Type B pancreatic cell (in vitro differentiated cells): ENCODE measurements around the gene PPP6R3. TPM values are rescaled to one million over a fixed set of nuclear protein-coding genes. Genes with fewer than 3 reads are reported as not detected.

ENCODE experiments used
- DNase-seq: peaks from one replicate; pipeline ENCODE4 v3.0.0; 2021; ENCODE audit warnings: mixed read lengths; ENCODE audit not compliant: unreplicated experiment; ENCODE audit errors: extremely low spot score
- H3K27ac Mint-ChIP-seq: 2 replicates; pipeline ENCODE4 v1.8.0; 2021; ENCODE audit warnings: mild to moderate bottlenecking, mixed read lengths
- H3K27me3 Mint-ChIP-seq: 2 replicates; pipeline ENCODE4 v1.8.0; 2021; ENCODE audit warnings: mixed read lengths
- H3K36me3 Mint-ChIP-seq: 2 replicates; pipeline ENCODE4 v1.8.0; 2021; ENCODE audit warnings: mixed read lengths
- H3K4me1 Mint-ChIP-seq: one replicate; pipeline ENCODE4 v1.8.0; 2021; ENCODE audit warnings: mixed read lengths; ENCODE audit not compliant: unreplicated experiment
- H3K4me3 Mint-ChIP-seq: 2 replicates; pipeline ENCODE4 v1.8.0; 2021; ENCODE audit warnings: mild to moderate bottlenecking, mixed read lengths
- H3K9me3 Mint-ChIP-seq: 2 replicates; pipeline ENCODE4 v1.8.0; 2021; ENCODE audit warnings: mixed read lengths
- total RNA-seq: library from RNA; stranded (reverse); gene quantifications from 2 replicates; pipeline ENCODE4 v1.2.1, GENCODE V29; 2021; ENCODE audit warnings: low replicate concordance
- TF ChIP-seq, protein P1 (sequence below): fragments of 200-600 bp; sonication (generic); conservative IDR thresholded peaks from 2 replicates; pipeline ENCODE4 v1.5.0; 2021; ENCODE audit warnings: antibody characterized with exemption, mild to moderate bottlenecking

PPP6R3 gene
- total RNA-seq, 1 donor from 2014 or later = 104 TPM

DNA sequence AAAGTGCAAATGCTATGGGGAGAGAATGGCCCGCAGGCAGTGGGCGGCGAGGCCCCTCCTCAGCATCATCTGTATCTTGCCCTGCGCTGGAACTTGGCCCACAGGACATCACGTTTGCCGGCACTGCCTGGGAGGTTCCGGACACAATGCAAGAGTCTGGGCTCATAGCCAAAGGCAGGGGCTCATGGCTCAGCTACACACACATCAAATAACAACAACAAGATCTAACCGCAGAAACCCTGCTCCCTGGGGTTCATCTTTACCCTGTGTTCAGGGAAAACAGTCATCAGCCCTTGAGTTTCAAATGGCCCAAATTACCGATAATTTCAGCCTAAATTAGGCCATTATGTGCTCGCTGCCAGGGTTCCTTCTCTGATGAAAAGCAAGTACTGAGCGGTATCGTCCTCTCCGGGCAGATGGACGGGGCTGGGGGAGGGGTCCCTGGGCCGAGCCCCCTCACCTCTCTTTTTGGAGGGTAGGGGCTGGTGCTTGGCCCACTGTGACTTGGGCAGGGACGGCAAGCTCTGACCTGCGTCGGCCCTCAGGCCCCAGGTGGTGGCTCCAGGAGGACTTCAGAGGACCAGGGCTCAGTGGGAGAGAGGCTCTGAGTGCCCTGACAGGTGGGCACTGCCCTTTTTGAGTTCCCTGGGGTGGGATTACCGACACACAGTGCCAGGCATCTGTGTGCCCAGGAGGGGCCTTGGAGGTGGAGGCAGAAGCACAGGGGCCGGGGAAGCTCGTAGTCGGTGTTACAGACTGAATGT, 198.8 kb downstream of the PPP6R3 start:
- H3K36me3 Mint-ChIP-seq = no peaks in the 10 kb centered on the region
- H3K27me3 Mint-ChIP-seq = peaks cover 18% of the 10 kb centered on the region
- DNase-seq = no peak
- TF ChIP-seq, protein P1, sequence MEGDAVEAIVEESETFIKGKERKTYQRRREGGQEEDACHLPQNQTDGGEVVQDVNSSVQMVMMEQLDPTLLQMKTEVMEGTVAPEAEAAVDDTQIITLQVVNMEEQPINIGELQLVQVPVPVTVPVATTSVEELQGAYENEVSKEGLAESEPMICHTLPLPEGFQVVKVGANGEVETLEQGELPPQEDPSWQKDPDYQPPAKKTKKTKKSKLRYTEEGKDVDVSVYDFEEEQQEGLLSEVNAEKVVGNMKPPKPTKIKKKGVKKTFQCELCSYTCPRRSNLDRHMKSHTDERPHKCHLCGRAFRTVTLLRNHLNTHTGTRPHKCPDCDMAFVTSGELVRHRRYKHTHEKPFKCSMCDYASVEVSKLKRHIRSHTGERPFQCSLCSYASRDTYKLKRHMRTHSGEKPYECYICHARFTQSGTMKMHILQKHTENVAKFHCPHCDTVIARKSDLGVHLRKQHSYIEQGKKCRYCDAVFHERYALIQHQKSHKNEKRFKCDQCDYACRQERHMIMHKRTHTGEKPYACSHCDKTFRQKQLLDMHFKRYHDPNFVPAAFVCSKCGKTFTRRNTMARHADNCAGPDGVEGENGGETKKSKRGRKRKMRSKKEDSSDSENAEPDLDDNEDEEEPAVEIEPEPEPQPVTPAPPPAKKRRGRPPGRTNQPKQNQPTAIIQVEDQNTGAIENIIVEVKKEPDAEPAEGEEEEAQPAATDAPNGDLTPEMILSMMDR = no peak
- peaks cover 10% of the 10 kb centered on the region for H3K9me3 Mint-ChIP-seq
- peaks cover 21% of the 10 kb centered on the region for H3K4me1 Mint-ChIP-seq
- H3K4me3 Mint-ChIP-seq = peak overlapping the region; percentile 58
- H3K27ac Mint-ChIP-seq = peak overlapping the region; percentile 70

DNA sequence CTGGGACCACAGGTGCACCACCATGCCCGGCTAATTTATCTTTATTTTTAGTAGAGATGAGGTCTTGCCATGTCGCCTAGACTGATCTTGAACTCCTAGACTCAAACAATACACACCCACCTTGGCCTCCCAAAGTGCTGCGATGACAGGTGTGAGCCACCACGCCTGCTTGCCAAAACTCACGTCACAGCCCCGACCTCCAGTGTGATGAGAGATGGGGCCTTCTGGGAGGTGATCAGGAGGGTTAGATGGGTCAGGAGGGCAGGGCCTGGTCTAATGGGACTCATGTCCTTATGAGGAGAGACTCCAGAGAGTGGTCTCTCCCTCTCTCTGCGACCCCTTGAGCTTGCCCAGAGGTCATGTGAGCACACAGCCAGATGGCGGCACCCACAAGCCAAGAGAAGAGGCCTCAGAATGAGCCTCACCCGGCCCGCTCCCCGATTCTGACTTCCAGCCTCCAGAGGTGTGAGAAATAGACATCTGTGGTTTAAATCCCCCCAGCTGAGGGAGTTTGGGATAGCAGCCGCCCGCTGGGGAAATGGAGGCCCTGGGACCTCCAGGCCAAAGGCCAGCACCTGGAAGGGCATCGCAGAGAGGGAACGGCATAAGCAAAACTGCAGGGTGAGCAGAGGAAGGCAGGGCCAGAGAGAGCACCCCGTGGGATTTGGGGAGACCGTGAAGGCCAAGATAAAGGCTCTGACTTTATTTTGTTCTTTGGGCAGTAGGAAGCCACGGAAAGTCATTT, 199.7 kb downstream of the PPP6R3 start:
- Mint-ChIP-seq H3K27ac (no peak overlapping the region), H3K27me3 (peaks cover 17% of the 10 kb centered on the region)

DNA sequence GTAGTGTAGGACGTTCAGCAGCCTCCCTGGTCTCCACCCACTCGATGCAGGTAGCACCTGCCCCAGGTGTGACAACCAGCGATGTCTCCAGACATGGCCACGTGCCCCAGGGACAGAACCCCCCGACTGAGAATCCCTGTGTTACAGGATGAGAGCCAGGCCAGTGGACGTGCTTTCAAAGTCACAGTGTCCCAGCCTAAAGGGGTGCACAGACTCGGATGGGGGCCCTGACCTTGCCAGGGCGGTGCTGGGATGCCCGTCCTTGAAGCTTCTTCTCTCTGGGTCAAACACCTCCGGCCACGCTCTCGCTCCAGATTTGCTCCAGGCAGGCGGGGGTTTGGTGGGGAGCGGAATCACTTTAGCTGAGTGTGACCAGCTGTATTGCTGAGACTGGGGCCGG, 200.5 kb downstream of the PPP6R3 start:
- no peak overlapping the region for H3K4me3 Mint-ChIP-seq
- H3K4me1 Mint-ChIP-seq = peaks cover 21% of the 10 kb centered on the region
- peaks cover 19% of the 10 kb centered on the region for H3K27me3 Mint-ChIP-seq
- no peak for DNase-seq
- TF ChIP-seq, protein P1 = no peak
- no peaks in the 10 kb centered on the region for H3K36me3 Mint-ChIP-seq
- no peak overlapping the region for H3K27ac Mint-ChIP-seq
- peaks cover 4% of the 10 kb centered on the region for H3K9me3 Mint-ChIP-seq

More for the DNA sequence above, 199.7 kb downstream of the PPP6R3 start:
- Mint-ChIP-seq H3K36me3 (no peaks in the 10 kb centered on the region), H3K9me3 (peaks cover 8% of the 10 kb centered on the region), H3K4me1 (peaks cover 21% of the 10 kb centered on the region), H3K4me3 (no peak overlapping the region)
- TF ChIP-seq, protein P1 = no peak
- DNase-seq = no peak

DNA sequence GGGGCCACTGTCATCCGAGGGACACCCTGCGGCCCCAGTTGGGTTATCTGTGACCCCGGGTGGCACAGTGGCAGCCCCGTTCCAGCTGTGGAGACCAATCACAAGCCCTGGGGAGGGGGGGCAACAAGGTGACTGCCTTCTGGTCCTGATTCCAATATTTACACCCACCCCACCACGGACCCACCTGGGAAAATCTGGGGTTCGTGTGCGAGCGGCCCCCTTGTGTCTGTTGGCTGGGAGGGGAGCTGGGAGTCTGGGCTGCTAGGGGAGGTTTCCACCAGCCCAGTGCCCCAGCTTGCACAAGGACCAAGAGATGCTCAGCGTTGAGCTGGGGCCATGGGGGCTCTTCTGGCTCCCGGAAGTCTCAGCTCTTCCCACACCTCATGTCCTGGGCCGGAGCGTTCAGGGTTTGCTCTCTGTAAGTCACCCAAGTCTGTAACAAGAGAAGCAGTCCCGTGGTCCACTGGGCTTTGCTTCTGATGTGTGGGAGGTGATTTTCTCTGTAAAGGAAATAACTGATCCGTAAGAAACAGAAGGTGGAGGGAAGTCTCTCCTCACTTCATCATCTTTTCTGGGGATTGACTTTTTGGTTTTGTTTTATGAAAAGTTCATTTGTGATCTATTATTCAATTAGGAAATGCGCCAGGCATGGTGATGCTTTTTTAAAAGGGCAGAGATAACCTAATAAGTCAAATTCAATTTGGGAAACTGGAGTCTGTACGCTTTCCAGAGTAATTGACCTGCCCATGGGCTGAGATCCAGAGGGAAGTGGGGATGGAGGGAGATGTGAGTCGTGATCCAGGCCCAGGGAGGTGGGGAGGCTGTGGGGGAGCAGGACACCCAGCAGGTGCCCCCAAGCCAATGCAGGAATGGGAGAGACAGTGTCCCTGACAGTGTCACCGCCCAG, 201.4 kb downstream of the PPP6R3 start:
- Mint-ChIP-seq H3K36me3 (no peaks in the 10 kb centered on the region), H3K9me3 (peaks cover 4% of the 10 kb centered on the region), H3K27ac (no peak overlapping the region), H3K4me3 (no peak overlapping the region), H3K27me3 (peaks cover 26% of the 10 kb centered on the region), H3K4me1 (peaks cover 21% of the 10 kb centered on the region)
- TF ChIP-seq, protein P1 = no peak
- DNase-seq = no peak

DNA sequence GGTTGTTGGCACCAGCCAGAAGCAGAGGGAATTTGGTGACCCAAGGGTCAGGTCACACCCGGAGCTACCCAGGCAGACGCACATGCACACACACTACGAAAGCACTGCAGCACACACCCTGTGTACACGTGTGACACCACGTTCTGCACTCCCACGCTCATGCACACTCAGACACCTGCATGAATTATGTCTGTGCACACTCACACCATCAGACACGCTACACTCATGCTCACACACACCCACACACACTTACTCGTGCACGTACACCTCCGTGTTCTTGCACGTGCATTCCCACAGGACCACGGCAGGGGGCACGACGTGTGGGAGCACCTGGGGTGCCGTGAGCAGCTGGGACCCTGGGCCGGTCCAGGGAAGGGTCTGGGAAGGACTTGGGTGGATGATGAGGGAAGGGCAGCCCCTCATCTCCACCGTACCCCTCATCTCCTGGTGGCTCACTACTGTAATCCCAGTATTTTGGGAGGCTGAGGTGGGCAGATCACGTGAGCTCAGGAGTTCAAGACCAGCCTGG, 203.0 kb downstream of the PPP6R3 start:
- Mint-ChIP-seq H3K27me3 (peaks cover 25% of the 10 kb centered on the region), H3K4me1 (peaks cover 16% of the 10 kb centered on the region), H3K36me3 (no peaks in the 10 kb centered on the region), H3K9me3 (peaks cover 4% of the 10 kb centered on the region), H3K4me3 (no peak overlapping the region), H3K27ac (no peak overlapping the region)
- TF ChIP-seq, protein P1 = no peak
- DNase-seq = no peak
